ENCODE measurements around the gene CD180. TPM values are rescaled to one million over a fixed set of nuclear protein-coding genes. Genes with fewer than 3 reads are reported as not detected.

Gene CD180
- total RNA-seq, 4 donors from 2014 or later, result 0.10 to 0.56 (median 0.22) TPM; not detected in 1

DNA sequence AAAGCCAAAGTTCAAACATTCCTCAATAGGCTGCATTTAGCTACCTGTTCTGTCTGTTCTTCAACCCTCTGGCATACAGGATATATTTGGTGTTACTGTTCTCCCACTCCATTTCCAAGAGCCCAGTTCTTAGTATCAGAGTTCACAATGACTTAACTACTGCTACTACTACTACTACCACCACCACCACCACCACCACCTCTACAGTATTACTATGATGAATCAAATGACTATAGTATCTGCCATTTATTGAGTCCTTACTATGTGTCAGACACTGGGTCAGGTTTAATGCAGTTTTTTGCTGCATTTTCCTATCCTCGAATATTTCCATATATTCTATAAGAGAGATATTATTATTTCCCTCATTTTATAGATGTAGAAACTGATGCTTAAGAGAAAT lies 937 bp upstream of the CD180 start:
- H3K4me1 ChIP-seq, result no peaks in the 10 kb centered on the region
- in situ Hi-C loops (cut with MboI; ENCODE audit: low sequenced_read_pairs in 4 of 4), result loop anchor here in 1 of 4 donors (25.0 kb wide), 1 partner anchor 885 kb away; no protein-coding TSS in a partner anchor
- ATAC-seq, result no peak
- H3K27me3 ChIP-seq, result no peaks in the 10 kb centered on the region
- TF ChIP-seq POLR2A (IDR thresholded peaks at IDR 0.05), result no peak
- TF ChIP-seq, protein P1, sequence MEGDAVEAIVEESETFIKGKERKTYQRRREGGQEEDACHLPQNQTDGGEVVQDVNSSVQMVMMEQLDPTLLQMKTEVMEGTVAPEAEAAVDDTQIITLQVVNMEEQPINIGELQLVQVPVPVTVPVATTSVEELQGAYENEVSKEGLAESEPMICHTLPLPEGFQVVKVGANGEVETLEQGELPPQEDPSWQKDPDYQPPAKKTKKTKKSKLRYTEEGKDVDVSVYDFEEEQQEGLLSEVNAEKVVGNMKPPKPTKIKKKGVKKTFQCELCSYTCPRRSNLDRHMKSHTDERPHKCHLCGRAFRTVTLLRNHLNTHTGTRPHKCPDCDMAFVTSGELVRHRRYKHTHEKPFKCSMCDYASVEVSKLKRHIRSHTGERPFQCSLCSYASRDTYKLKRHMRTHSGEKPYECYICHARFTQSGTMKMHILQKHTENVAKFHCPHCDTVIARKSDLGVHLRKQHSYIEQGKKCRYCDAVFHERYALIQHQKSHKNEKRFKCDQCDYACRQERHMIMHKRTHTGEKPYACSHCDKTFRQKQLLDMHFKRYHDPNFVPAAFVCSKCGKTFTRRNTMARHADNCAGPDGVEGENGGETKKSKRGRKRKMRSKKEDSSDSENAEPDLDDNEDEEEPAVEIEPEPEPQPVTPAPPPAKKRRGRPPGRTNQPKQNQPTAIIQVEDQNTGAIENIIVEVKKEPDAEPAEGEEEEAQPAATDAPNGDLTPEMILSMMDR (IDR thresholded peaks at IDR 0.05 in 4 of 5, conservative IDR thresholded peaks at IDR 0.05 in 1 of 5), result no peak
- no peak for DNase-seq
- no peaks in the 10 kb centered on the region for H3K9me3 ChIP-seq
- H3K4me3 ChIP-seq, result no peak overlapping the region
- intact Hi-C loops (cut with DNase I; ENCODE audit: low total_unique reads), result no loop called here
- no peak overlapping the region for H3K27ac ChIP-seq
- no peaks in the 10 kb centered on the region for H3K36me3 ChIP-seq

- ATAC-seq (no peak), DNase-seq (no peak)
- Histone ChIP-seq H3K36me3 (no peaks in the 10 kb centered on the region), H3K4me3 (no peak overlapping the region), H3K9me3 (no peaks in the 10 kb centered on the region), H3K27ac (no peak overlapping the region), H3K27me3 (no peaks in the 10 kb centered on the region), H3K4me1 (no peaks in the 10 kb centered on the region)
- TF ChIP-seq, protein P1 (IDR thresholded peaks at IDR 0.05 in 4 of 5, conservative IDR thresholded peaks at IDR 0.05 in 1 of 5), result no peak
- in situ Hi-C loops (cut with MboI; ENCODE audit: low sequenced_read_pairs in 4 of 4), result loop anchor here in 1 of 4 donors (25.0 kb wide), 1 partner anchor 883 kb away; no protein-coding TSS in a partner anchor
- intact Hi-C loops (cut with DNase I; ENCODE audit: low total_unique reads), result no loop called here
Observed at GRCh38 chr5:67195406-67196275, 958 bp downstream of the CD180 start.

DNA sequence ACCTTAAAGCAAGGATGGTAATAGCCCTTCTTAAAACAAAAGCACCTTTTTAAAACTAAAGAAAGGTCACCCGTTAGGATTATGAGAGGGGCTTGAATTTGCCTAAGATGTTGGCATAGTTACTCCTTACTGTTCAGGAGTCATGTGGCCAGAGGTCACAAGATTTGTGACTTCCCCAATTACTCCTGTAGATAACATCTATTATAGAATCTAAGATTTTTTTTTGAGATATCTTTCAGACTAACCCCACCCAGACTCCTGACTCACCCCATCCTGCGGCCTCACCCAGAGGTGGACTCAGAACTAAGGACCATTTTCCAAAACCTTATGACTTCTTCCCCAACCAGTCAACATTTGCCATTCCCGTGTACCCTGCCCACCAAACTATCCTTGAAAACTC lies 2.4 kb downstream of the CD180 start:
- DNase-seq, result no peak
- in situ Hi-C loops (cut with MboI; ENCODE audit: low sequenced_read_pairs in 4 of 4) (loop anchor here in 1 of 4 donors (25.0 kb wide), 1 partner anchor 882 kb away; no protein-coding TSS in a partner anchor), intact Hi-C loops (cut with DNase I; ENCODE audit: low total_unique reads) (no loop called here)
- Histone ChIP-seq H3K4me3 (no peak overlapping the region), H3K9me3 (no peaks in the 10 kb centered on the region), H3K36me3 (no peaks in the 10 kb centered on the region), H3K27me3 (no peaks in the 10 kb centered on the region), H3K4me1 (no peaks in the 10 kb centered on the region), H3K27ac (no peak overlapping the region)
- no peak for ATAC-seq
- TF ChIP-seq POLR2A (IDR thresholded peaks at IDR 0.05), result no peak
- TF ChIP-seq, protein P1 (IDR thresholded peaks at IDR 0.05 in 4 of 5, conservative IDR thresholded peaks at IDR 0.05 in 1 of 5), result no peak

GRCh38 chr5:67193439-67193807 lies 3.2 kb downstream of the CD180 start:
- no peaks in the 10 kb centered on the region for H3K9me3 ChIP-seq
- H3K4me3 ChIP-seq, result no peak overlapping the region
- TF ChIP-seq, protein P1 (IDR thresholded peaks at IDR 0.05 in 4 of 5, conservative IDR thresholded peaks at IDR 0.05 in 1 of 5), result no peak
- no peak for TF ChIP-seq POLR2A (IDR thresholded peaks at IDR 0.05)
- H3K4me1 ChIP-seq, result no peaks in the 10 kb centered on the region
- H3K27ac ChIP-seq, result no peak overlapping the region
- intact Hi-C loops (cut with DNase I; ENCODE audit: low total_unique reads) (no loop called here), in situ Hi-C loops (cut with MboI; ENCODE audit: low sequenced_read_pairs in 4 of 4) (loop anchor here in 1 of 4 donors (25.0 kb wide), 1 partner anchor 881 kb away; no protein-coding TSS in a partner anchor)
- DNase-seq (no peak), ATAC-seq (no peak)
- H3K36me3 ChIP-seq, result no peaks in the 10 kb centered on the region
- H3K27me3 ChIP-seq, result no peaks in the 10 kb centered on the region

Measured in gastrocnemius medialis (tissue), 4 donors.